Measurements from ENCODE around the gene STX2.

- TF ChIP-seq CTCF (IDR thresholded peaks at IDR 0.05) = no peak
- no peak for TF ChIP-seq POLR2AphosphoS5 (IDR thresholded peaks at IDR 0.05)
These were observed 19.0 kb upstream of the STX2 start for GRCh38 chr12:130858084-130858483.

Data from esophagus muscularis mucosa (tissue), 3 donors.